Caco-2 (cell line): Measurements from ENCODE around the gene RAB1B. TPM values are rescaled to one million over a fixed set of nuclear protein-coding genes. Genes with fewer than 3 reads are reported as not detected.
A peak's percentile ranks its signal among the peaks of the same experiment; 100 is the strongest.

Experiments used
- BruUV-seq: library from RNA; stranded (reverse); fragments of 400-500 nt; replicated peaks from 2 replicates; lab custom pipeline; 2021; lab: Mats Ljungman, UMichigan
- CTCF ChIA-PET: fragments of 300-600 bp; sonication (Branson Sonifier 250); formaldehyde crosslinking; loops from one replicate; lab custom pipeline; 2022; ENCODE audit warnings: antibody characterized with exemption; lab: Charles Lee
- POLR2A ChIA-PET: fragments of 300-600 bp; sonication (Branson Sonifier 250); formaldehyde crosslinking; loops from one replicate; lab custom pipeline; 2022; ENCODE audit warnings: antibody characterized with exemption; lab: Charles Lee
- DNase-seq, 2 experiments: peaks; one replicate each; pipeline versions ENCODE4 v3.0.0 to v3.0.0-alpha.2; 2020 to 2022
- H3K27me3 ChIP-seq: replicated peaks from 2 replicates; pipeline ENCODE4 v1.6.0; 2011; ENCODE audit warnings: low read length; ENCODE audit not compliant: control insufficient read depth, insufficient read depth
- H3K36me3 ChIP-seq: 2 replicates; pipeline ENCODE4 v1.5.1; 2011; ENCODE audit warnings: low read length; ENCODE audit not compliant: control insufficient read depth, insufficient read depth
- H3K4me1 ChIP-seq: fragments of 250-450 bp; sonication (Bioruptor Pico); 2 replicates; pipeline ENCODE4 v1.5.1; 2020; ENCODE audit warnings: mild to moderate bottlenecking
- H3K4me3 ChIP-seq: 2 replicates; pipeline ENCODE4 v1.5.1; 2011; ENCODE audit warnings: low read depth, mild to moderate bottlenecking, control low read depth, low read length
- H3K9me3 ChIP-seq: fragments of 250-450 bp; sonication (Bioruptor Pico); 2 replicates; pipeline ENCODE4 v1.5.1; 2020; ENCODE audit warnings: mild to moderate bottlenecking, moderate library complexity
- H3K27ac Mint-ChIP-seq: one replicate; pipeline ENCODE4 v1.8.0; 2022; ENCODE audit warnings: mixed read lengths; ENCODE audit not compliant: unreplicated experiment
- H3K27me3 Mint-ChIP-seq: one replicate; pipeline ENCODE4 v1.8.0; 2022; ENCODE audit warnings: mixed read lengths; ENCODE audit not compliant: insufficient read depth, unreplicated experiment
- H3K36me3 Mint-ChIP-seq: one replicate; pipeline ENCODE4 v1.8.0; 2022; ENCODE audit warnings: mild to moderate bottlenecking, mixed read lengths; ENCODE audit not compliant: insufficient read depth, unreplicated experiment
- H3K4me1 Mint-ChIP-seq: one replicate; pipeline ENCODE4 v1.8.0; 2022; ENCODE audit warnings: low read depth, mixed read lengths; ENCODE audit not compliant: unreplicated experiment
- H3K4me3 Mint-ChIP-seq: one replicate; pipeline ENCODE4 v1.8.0; 2022; ENCODE audit warnings: mild to moderate bottlenecking, moderate library complexity, mixed read lengths; ENCODE audit not compliant: unreplicated experiment
- H3K9me3 Mint-ChIP-seq: one replicate; pipeline ENCODE4 v1.8.0; 2022; ENCODE audit warnings: mixed read lengths; ENCODE audit not compliant: unreplicated experiment
- intact Hi-C: fragments of 100-400 bp; cut with micrococcal nuclease; formaldehyde crosslinking; loops from one replicate; pipeline ENCODE4 v1.10.0; 2022; ENCODE audit not compliant: unreplicated experiment
- total RNA-seq: library from RNA; stranded (reverse); gene quantifications from 2 replicates; pipeline ENCODE4 v1.2.3, GENCODE V29; 2022
- TF ChIP-seq, protein P1 (sequence below), 2 experiments: fragments of 200-600 bp in 1 of 2; IDR thresholded peaks; 1 replicate in 1 of 2; 2 replicates in 1 of 2; pipeline versions ENCODE4 v1.5.1 to v1.8.0; 2011 to 2022; ENCODE audit warnings: antibody characterized with exemption in 1 of 2, control low read depth in 1 of 2, inconsistent platforms in 1 of 2, low read depth in 1 of 2, low read length in 1 of 2, mild to moderate bottlenecking in 1 of 2, moderate library complexity in 1 of 2; ENCODE audit not compliant: insufficient read depth in 1 of 2, severe bottlenecking in 1 of 2, unreplicated experiment in 1 of 2

Gene RAB1B
- total RNA-seq, 1 experiment from 2014 or later, result 132 TPM

DNA sequence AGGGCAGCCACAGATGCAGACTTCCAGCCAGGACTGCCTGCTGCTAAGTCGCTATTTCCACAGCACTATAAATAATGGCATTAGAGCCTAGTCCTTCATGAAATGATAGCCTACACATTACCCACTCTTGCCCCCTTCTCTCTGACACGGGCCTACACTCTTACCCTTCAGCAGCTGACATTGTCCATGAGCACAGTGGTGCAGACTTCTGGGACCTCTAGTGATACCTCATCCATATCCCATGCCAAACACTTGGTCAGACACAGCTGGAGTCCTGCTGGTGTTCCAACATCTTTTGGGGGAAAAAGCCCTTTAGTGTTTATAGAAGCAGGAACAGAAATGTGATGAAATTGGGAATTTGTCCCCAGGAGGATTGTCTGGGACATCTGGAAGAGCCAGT lies 43.4 kb upstream of the RAB1B start:
- Mint-ChIP-seq H3K4me1 (peaks cover 12% of the 10 kb centered on the region), H3K4me3 (no peak overlapping the region), H3K9me3 (no peaks in the 10 kb centered on the region), H3K36me3 (peaks cover 66% of the 10 kb centered on the region), H3K27me3 (no peaks in the 10 kb centered on the region), H3K27ac (no peak overlapping the region)
- intact Hi-C loops, result no loop called here
- peaks cover 9% of the 10 kb centered on the region; the same call in 1 of the 2 replicates for H3K4me1 ChIP-seq
- H3K9me3 ChIP-seq, result no peaks in the 10 kb centered on the region
- no peak for DNase-seq
- H3K4me3 ChIP-seq, result no peak overlapping the region
- no peaks in the 10 kb centered on the region for H3K27me3 ChIP-seq
- no TSS peak for BruUV-seq
- ChIA-PET CTCF (no interaction called here), POLR2A (no interaction called here)
- TF ChIP-seq, protein P1, sequence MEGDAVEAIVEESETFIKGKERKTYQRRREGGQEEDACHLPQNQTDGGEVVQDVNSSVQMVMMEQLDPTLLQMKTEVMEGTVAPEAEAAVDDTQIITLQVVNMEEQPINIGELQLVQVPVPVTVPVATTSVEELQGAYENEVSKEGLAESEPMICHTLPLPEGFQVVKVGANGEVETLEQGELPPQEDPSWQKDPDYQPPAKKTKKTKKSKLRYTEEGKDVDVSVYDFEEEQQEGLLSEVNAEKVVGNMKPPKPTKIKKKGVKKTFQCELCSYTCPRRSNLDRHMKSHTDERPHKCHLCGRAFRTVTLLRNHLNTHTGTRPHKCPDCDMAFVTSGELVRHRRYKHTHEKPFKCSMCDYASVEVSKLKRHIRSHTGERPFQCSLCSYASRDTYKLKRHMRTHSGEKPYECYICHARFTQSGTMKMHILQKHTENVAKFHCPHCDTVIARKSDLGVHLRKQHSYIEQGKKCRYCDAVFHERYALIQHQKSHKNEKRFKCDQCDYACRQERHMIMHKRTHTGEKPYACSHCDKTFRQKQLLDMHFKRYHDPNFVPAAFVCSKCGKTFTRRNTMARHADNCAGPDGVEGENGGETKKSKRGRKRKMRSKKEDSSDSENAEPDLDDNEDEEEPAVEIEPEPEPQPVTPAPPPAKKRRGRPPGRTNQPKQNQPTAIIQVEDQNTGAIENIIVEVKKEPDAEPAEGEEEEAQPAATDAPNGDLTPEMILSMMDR (IDR thresholded peaks at IDR 0.05; ENCODE audit: insufficient read depth in 1 of 2, low read depth in 1 of 2, low read length in 1 of 2, severe bottlenecking in 1 of 2, unreplicated experiment in 1 of 2), result no peak
- no peaks in the 10 kb centered on the region for H3K36me3 ChIP-seq

GRCh38 chr11:66226101-66226500 lies 42.3 kb upstream of the RAB1B start:
- Mint-ChIP-seq H3K9me3 (no peaks in the 10 kb centered on the region), H3K4me1 (peaks cover 12% of the 10 kb centered on the region), H3K27me3 (no peaks in the 10 kb centered on the region), H3K36me3 (peaks cover 65% of the 10 kb centered on the region), H3K27ac (no peak overlapping the region), H3K4me3 (no peak overlapping the region)
- no peak for DNase-seq
- no peaks in the 10 kb centered on the region; the same call in 1 of the 2 replicates for H3K36me3 ChIP-seq
- peaks cover 9% of the 10 kb centered on the region; the same call in 1 of the 2 replicates for H3K4me1 ChIP-seq
- TF ChIP-seq, protein P1 (IDR thresholded peaks at IDR 0.05; ENCODE audit: insufficient read depth in 1 of 2, low read depth in 1 of 2, low read length in 1 of 2, severe bottlenecking in 1 of 2, unreplicated experiment in 1 of 2), result no peak
- ChIA-PET POLR2A (no interaction called here), CTCF (no interaction called here)
- intact Hi-C loops, result no loop called here
- H3K9me3 ChIP-seq, result no peaks in the 10 kb centered on the region
- H3K27me3 ChIP-seq, result no peaks in the 10 kb centered on the region
- H3K4me3 ChIP-seq, result no peak overlapping the region
- no TSS peak for BruUV-seq

- intact Hi-C loops, result no loop called here
- H3K9me3 Mint-ChIP-seq, result no peaks in the 10 kb centered on the region
- H3K36me3 ChIP-seq, result no peaks in the 10 kb centered on the region; the same call in 1 of the 2 replicates
- no peak overlapping the region for H3K4me3 Mint-ChIP-seq
- ChIA-PET POLR2A (no interaction called here), CTCF (interaction anchor here (1.0 kb wide), 1 partner anchor 31 kb away, joined by 3 read pairs; no protein-coding TSS in a partner anchor)
- H3K4me1 ChIP-seq, result no peaks in the 10 kb centered on the region
- H3K4me3 ChIP-seq, result no peak overlapping the region
- H3K36me3 Mint-ChIP-seq, result peaks cover 65% of the 10 kb centered on the region
- H3K27me3 ChIP-seq, result no peaks in the 10 kb centered on the region
- H3K9me3 ChIP-seq, result no peaks in the 10 kb centered on the region
- TF ChIP-seq, protein P1 (IDR thresholded peaks at IDR 0.05; ENCODE audit: insufficient read depth in 1 of 2, low read depth in 1 of 2, low read length in 1 of 2, severe bottlenecking in 1 of 2, unreplicated experiment in 1 of 2), result no peak
- no peak for DNase-seq
- no peaks in the 10 kb centered on the region for H3K27me3 Mint-ChIP-seq
- peak overlapping the region; percentile 76 for H3K27ac Mint-ChIP-seq
- peaks cover under 1% of the 10 kb centered on the region for H3K4me1 Mint-ChIP-seq
- no TSS peak for BruUV-seq
These were observed 40.7 kb upstream of the RAB1B start for GRCh38 chr11:66227700-66228099.
